ENCODE data around the gene PARD3.
"Not testable (repeated sequence)": the region's sequence is repeated elsewhere in the genome, so short reads cannot be mapped to it uniquely, and the experiment has no call there.

The PARD3 gene

DNA sequence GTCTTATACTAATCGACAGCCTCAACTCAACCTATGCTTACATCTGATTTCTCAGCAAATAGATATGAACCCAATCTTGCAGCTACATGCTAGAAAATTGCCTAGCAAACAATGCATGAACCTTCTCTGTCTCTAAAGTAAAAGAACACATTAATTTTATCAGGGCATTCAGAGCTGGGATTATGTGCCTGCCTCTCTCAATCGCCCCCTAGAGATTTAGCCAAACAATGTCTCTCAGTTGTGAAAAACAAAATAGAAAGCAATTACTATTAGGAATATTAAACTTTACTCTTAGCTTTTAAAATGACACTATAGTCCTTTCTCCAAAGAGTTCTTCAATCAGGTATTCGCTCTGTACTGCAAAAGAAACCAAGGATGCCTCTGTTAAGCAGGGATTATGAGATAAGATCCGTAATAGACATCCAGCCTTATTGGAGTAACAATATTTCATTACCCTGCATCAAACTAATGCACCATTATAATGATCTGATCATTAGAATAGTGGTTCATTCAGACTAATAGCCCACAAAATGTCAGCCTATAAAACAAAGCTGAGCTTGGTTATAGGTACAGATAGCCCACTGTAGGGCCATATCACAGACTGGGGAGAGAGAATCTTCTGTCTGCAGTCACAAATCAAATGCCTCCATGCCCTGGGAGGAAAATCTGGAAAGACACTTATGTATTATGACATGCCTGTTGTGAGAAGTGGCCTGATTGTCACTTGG, 736.9 kb downstream of the PARD3 start:
- no peak for DNase-seq (ENCODE audit: extremely low spot score)
- ChIA-PET CTCF (no interaction called here), POLR2A (no interaction called here)
- TF ChIP-seq, protein P1, sequence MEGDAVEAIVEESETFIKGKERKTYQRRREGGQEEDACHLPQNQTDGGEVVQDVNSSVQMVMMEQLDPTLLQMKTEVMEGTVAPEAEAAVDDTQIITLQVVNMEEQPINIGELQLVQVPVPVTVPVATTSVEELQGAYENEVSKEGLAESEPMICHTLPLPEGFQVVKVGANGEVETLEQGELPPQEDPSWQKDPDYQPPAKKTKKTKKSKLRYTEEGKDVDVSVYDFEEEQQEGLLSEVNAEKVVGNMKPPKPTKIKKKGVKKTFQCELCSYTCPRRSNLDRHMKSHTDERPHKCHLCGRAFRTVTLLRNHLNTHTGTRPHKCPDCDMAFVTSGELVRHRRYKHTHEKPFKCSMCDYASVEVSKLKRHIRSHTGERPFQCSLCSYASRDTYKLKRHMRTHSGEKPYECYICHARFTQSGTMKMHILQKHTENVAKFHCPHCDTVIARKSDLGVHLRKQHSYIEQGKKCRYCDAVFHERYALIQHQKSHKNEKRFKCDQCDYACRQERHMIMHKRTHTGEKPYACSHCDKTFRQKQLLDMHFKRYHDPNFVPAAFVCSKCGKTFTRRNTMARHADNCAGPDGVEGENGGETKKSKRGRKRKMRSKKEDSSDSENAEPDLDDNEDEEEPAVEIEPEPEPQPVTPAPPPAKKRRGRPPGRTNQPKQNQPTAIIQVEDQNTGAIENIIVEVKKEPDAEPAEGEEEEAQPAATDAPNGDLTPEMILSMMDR (IDR thresholded peaks at IDR 0.05; ENCODE audit: control extremely low read depth, extremely low read depth, low read depth, missing control alignments), result no peak

DNA sequence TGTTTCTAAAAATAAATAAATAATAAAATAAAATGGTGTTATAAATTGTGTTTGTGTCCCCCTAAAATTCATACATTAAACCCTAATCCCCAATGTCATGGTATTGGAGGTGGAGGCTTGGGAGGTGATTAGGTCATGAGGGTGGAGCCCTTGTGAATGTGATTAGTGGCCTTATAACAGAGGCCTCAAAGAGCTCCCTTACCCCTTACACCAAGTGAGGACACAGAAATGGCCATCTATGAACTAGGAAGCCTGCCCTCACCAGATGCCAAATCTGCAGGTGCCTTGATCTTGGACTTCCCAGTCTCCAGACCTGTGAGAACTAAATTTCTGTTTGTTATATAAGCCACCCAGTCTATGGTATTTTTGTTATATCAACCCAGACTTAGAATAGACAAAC, 738.7 kb downstream of the PARD3 start:
- TF ChIP-seq, protein P1 (IDR thresholded peaks at IDR 0.05; ENCODE audit: control extremely low read depth, extremely low read depth, low read depth, missing control alignments), result no peak
- POLR2A ChIA-PET, result no interaction called here
- CTCF ChIA-PET, result no interaction called here
- DNase-seq (ENCODE audit: extremely low spot score), result no peak

DNA sequence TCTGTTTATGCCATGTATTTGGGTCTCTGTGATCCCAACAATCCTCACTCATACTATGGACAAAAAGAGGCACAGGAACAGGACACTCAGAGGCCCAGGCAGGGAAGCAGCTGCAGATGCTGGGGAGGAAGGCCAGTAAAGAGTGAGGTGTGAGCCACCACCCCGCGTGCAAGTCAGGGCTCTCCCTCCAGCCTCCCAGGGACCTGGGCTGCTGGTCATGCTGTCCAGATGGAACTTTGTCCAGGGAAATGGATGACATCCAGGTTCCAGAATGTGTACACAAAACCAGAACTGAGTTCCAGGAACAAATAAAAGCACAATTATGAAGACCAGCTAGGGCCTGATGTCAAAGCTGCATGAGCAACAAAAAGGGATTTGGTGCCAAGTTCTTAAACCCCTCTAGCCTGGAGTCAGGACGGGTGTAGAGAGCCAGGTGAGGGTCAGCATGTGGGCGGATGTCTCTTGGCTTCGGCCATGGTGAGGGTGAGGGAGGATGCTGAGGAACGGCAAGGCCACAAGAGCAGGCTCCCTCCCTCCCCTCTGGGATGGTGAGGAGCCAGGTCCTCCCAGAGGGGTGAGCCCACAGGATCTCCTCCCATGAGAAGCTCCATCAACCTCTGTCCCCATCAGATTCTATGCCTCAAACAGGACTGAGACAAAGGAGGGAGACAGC, 739.7 kb downstream of the PARD3 start:
- no peak for DNase-seq (ENCODE audit: extremely low spot score)
- ChIA-PET POLR2A (no interaction called here), CTCF (no interaction called here)
- TF ChIP-seq, protein P1 (IDR thresholded peaks at IDR 0.05; ENCODE audit: control extremely low read depth, extremely low read depth, low read depth, missing control alignments), result no peak

DNA sequence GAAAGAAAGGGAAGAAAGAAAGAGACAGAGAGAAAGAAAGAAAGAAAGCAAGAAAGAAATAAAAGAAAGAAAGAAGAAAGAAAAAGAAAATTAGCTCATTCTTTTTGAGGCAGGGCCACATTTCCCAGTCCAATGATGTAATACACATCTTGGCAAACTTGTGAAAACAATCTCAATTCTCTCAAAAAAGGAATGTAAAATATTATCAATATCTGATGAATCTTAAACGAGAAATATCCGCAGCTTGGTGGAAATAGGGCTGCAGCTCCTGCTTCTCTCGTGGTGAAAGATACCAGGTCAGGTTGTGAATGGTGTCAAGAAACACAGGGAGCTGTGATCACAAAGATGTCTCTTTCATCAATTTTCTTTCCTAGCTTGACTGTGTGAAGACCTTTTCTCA, 741.0 kb downstream of the PARD3 start:
- DNase-seq (ENCODE audit: extremely low spot score), result no peak
- TF ChIP-seq, protein P1 (IDR thresholded peaks at IDR 0.05; ENCODE audit: control extremely low read depth, extremely low read depth, low read depth, missing control alignments), result no peak
- ChIA-PET POLR2A (no interaction called here), CTCF (no interaction called here)

DNA sequence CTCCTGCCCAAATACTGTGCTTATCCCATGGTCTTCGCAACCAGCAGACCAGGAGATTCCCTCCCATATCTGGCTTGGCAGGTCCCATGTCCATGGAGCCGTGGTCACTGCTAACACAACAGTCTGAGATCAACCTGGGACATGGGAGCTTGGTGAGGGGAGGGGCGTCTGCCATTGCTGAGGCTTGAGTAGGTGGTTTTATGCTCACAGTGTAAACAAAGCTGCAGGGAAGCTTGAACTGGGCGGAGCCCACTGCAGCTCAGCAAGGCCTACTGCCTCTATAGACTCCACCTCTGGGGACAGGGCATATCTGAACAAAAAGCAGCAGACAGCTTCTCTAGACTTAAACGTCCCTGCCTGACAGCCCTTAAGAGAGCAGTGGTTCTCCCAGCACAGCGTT, 747.4 kb downstream of the PARD3 start:
- DNase-seq (ENCODE audit: extremely low spot score); CTCF ChIA-PET; POLR2A ChIA-PET: not testable (repeated sequence)

DNA sequence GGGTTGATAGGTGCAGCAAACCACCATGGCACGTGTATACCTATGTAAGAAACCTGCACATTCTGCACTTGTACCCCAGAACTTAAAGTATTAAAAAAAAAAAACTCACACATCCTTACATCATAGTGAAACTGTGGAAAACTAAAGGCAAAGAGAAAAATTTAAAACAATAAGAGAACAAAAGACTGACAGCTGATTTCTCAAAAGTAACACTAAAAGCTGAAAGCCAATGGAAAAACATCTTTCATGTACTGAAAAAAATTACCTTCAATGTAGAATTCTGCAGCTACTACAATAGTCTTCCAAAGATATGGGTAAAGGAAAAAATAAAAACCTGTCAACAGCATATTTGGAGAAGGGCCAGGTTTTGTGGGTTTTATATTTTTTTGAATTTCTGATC, 751.5 kb downstream of the PARD3 start:
- CTCF ChIA-PET, result no interaction called here
- POLR2A ChIA-PET, result no interaction called here
- no peak for DNase-seq (ENCODE audit: extremely low spot score)
- TF ChIP-seq, protein P1 (IDR thresholded peaks at IDR 0.05; ENCODE audit: control extremely low read depth, extremely low read depth, low read depth, missing control alignments), result no peak

DNA sequence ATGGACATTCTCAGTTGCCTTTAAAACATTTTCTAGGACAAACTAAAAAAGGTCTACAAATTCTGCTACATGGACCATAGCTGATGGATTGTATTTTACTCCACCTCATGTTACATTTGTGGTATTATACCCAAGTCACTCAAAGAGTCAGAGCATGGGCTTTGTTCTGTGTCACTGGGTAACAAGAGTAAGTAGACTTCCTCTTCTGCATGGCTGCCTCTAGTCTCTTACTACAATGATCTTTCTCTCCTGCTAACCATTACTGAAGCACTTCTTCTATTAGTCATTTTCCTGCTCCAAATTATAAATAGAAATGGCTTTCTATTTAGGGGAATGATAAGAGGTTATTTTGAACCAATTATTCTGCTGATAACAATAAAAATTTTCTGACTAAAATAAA, 753.3 kb downstream of the PARD3 start:
- TF ChIP-seq, protein P1 (IDR thresholded peaks at IDR 0.05; ENCODE audit: control extremely low read depth, extremely low read depth, low read depth, missing control alignments), result no peak
- POLR2A ChIA-PET, result no interaction called here
- CTCF ChIA-PET, result no interaction called here
- DNase-seq (ENCODE audit: extremely low spot score), result no peak

Measured in GM10248 (cell line).